Measurements from ENCODE around the gene ATP6V1G1. TPM values are rescaled to one million over a fixed set of nuclear protein-coding genes. Genes with fewer than 3 reads are reported as not detected.
"Not testable (repeated sequence)": the region's sequence is repeated elsewhere in the genome, so short reads cannot be mapped to it uniquely, and the experiment has no call there.

ATP6V1G1 gene
- polyA plus RNA-seq, 1 donor from 2014 or later, result 802 TPM

DNA sequence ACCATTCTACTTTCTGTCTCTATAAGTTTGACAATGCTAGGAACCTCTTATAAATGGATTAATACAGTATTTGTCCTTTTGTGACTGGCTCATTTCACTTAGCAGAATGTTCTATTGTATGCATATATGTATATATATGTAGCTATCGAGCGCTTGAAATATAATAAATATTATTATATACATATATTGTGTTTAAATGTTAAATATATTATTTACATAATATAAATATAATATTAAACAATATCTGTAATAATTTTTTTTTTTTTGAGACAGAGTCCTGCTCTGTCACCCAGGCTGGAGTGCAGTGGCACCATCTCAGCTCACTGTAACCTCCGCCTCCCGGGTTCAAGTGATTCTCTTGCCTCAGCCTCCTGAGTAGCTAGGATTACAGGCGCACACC, 9.4 kb upstream of the ATP6V1G1 start:
- H3F3A ChIP-seq (ENCODE audit: insufficient read depth, low read length, poor library complexity, severe bottlenecking); H3K27me3 ChIP-seq (ENCODE audit: insufficient read depth, low read depth, low read length): not testable (repeated sequence)

DNA sequence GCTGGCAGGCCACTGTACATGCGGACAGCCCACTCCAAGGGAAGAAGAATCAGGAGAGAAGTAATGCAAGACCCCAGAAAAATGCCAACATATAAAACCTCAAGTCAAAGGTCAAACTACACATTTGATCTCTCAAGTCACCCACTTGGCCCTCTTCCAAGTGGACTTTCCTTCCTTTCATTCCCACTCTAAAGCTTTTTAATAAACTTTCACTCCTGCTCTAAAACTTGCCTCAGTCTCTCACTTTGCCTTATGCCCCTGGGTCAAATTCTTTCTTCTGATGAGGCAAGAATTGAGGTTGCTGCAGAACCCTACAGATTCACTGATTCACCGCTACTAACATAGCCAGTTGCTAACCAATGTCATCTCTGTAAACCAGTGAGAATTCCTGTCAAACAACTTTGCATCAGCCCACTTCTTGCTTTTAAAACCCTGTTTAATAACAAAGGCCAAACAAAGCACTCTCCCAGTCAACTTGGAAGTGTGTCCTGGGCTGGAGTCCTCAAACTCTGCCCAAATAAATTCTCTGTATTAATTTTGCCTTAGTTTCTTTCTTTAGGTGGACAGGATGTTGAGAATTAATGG, 6.9 kb upstream of the ATP6V1G1 start:
- Histone ChIP-seq H3K36me3 (ENCODE audit: insufficient read depth, low read length) (no peaks in the 10 kb centered on the region), H3F3A (ENCODE audit: insufficient read depth, low read length, poor library complexity, severe bottlenecking) (no peaks in the 10 kb centered on the region), H3K4me3 (ENCODE audit: low read length) (no peak overlapping the region), H3K4me2 (ENCODE audit: low read length) (no peak overlapping the region), H3K27ac (ENCODE audit: low read length) (no peak overlapping the region), H4K20me1 (ENCODE audit: insufficient read depth) (no peaks in the 10 kb centered on the region), H3K9me3 (ENCODE audit: low read length) (no peaks in the 10 kb centered on the region), H3K9me2 (ENCODE audit: insufficient read depth, low read length) (no peaks in the 10 kb centered on the region), H2AFZ (ENCODE audit: low read depth, low read length) (no peak overlapping the region), H3K27me3 (ENCODE audit: insufficient read depth, low read depth, low read length) (no peaks in the 10 kb centered on the region), H3K79me2 (replicated peaks; ENCODE audit: insufficient read depth, low read length) (no peaks in the 10 kb centered on the region), H3K9ac (ENCODE audit: low read length) (no peak overlapping the region)
- no peak for TF ChIP-seq TAF1 (IDR thresholded peaks at IDR 0.05; ENCODE audit: low read depth)
- TF ChIP-seq, protein P1, sequence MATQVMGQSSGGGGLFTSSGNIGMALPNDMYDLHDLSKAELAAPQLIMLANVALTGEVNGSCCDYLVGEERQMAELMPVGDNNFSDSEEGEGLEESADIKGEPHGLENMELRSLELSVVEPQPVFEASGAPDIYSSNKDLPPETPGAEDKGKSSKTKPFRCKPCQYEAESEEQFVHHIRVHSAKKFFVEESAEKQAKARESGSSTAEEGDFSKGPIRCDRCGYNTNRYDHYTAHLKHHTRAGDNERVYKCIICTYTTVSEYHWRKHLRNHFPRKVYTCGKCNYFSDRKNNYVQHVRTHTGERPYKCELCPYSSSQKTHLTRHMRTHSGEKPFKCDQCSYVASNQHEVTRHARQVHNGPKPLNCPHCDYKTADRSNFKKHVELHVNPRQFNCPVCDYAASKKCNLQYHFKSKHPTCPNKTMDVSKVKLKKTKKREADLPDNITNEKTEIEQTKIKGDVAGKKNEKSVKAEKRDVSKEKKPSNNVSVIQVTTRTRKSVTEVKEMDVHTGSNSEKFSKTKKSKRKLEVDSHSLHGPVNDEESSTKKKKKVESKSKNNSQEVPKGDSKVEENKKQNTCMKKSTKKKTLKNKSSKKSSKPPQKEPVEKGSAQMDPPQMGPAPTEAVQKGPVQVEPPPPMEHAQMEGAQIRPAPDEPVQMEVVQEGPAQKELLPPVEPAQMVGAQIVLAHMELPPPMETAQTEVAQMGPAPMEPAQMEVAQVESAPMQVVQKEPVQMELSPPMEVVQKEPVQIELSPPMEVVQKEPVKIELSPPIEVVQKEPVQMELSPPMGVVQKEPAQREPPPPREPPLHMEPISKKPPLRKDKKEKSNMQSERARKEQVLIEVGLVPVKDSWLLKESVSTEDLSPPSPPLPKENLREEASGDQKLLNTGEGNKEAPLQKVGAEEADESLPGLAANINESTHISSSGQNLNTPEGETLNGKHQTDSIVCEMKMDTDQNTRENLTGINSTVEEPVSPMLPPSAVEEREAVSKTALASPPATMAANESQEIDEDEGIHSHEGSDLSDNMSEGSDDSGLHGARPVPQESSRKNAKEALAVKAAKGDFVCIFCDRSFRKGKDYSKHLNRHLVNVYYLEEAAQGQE (IDR thresholded peaks at IDR 0.05; ENCODE audit: borderline replicate concordance), result no peak
- TF ChIP-seq SMC3 (conservative IDR thresholded peaks at IDR 0.05; ENCODE audit: poor library complexity), result no peak
- no peak for TF ChIP-seq RAD21 (conservative IDR thresholded peaks at IDR 0.05)
- no peak for TF ChIP-seq EZH2 (IDR thresholded peaks at IDR 0.05; ENCODE audit: borderline replicate concordance, insufficient read depth, low read length, poor library complexity, severe bottlenecking)
- TF ChIP-seq EP300 (conservative IDR thresholded peaks at IDR 0.05; ENCODE audit: poor library complexity, severe bottlenecking), result no peak
- TF ChIP-seq, protein P2, sequence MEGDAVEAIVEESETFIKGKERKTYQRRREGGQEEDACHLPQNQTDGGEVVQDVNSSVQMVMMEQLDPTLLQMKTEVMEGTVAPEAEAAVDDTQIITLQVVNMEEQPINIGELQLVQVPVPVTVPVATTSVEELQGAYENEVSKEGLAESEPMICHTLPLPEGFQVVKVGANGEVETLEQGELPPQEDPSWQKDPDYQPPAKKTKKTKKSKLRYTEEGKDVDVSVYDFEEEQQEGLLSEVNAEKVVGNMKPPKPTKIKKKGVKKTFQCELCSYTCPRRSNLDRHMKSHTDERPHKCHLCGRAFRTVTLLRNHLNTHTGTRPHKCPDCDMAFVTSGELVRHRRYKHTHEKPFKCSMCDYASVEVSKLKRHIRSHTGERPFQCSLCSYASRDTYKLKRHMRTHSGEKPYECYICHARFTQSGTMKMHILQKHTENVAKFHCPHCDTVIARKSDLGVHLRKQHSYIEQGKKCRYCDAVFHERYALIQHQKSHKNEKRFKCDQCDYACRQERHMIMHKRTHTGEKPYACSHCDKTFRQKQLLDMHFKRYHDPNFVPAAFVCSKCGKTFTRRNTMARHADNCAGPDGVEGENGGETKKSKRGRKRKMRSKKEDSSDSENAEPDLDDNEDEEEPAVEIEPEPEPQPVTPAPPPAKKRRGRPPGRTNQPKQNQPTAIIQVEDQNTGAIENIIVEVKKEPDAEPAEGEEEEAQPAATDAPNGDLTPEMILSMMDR (IDR thresholded peaks at IDR 0.05; ENCODE audit: poor library complexity, severe bottlenecking), result no peak
- no peak for TF ChIP-seq MXI1 (conservative IDR thresholded peaks at IDR 0.05; ENCODE audit: poor library complexity, severe bottlenecking)
- no peak for TF ChIP-seq POLR2AphosphoS5 (IDR thresholded peaks at IDR 0.05)

More for the DNA sequence above, 9.4 kb upstream of the ATP6V1G1 start:
- not testable (repeated sequence) for H3K27ac ChIP-seq (ENCODE audit: low read length); H3K36me3 ChIP-seq (ENCODE audit: insufficient read depth, low read length); H2AFZ ChIP-seq (ENCODE audit: low read depth, low read length); H3K9ac ChIP-seq (ENCODE audit: low read length); H3K9me3 ChIP-seq (ENCODE audit: low read length); H3K4me3 ChIP-seq (ENCODE audit: low read length); H3K9me2 ChIP-seq (ENCODE audit: insufficient read depth, low read length); H3K79me2 ChIP-seq (replicated peaks; ENCODE audit: insufficient read depth, low read length); H3K4me2 ChIP-seq (ENCODE audit: low read length); H4K20me1 ChIP-seq (ENCODE audit: insufficient read depth)

Data from neural cell (in vitro differentiated cells).